ENCODE results near the gene KANTR. TPM values are rescaled to one million over a fixed set of nuclear protein-coding genes. Genes with fewer than 3 reads are reported as not detected.

Gene KANTR
- total RNA-seq, 1 donor from 2014 or later, result 35.8 TPM

DNA sequence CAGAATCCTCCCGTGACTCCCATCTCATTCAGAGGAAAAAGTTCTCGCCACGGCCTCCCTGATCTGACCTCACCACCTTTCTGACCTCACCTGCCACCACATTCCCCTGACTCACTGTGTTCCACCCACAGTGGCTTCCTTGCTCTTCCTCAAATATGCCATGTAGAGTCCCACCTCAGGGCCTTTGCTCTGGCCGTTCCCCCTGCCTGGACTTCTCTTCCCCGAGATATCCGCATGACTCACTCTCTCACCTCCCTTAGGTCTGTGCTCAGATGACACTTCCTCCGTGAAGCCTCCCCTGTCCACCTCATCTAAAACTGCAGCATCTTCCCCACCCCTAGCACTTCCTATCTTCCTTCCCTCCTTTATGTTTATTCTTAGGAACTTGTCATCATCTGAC lies 18.9 kb upstream of the KANTR start:
- no peaks in the 10 kb centered on the region for H3K9me3 ChIP-seq
- intact Hi-C loops (cut with DNase I), result no loop called here
- DNase-seq (ENCODE audit: extremely low spot score in 2 of 2), result no peak
- H3K36me3 ChIP-seq, result no peaks in the 10 kb centered on the region
- no peak overlapping the region for H3K27ac ChIP-seq
- H3K4me3 ChIP-seq, result no peak overlapping the region
- TF ChIP-seq POLR2AphosphoS5 (IDR thresholded peaks at IDR 0.05; ENCODE audit: insufficient read depth in 1 of 2, low read depth in 1 of 2) (no peak), POLR2A (IDR thresholded peaks at IDR 0.05) (no peak)
- TF ChIP-seq, protein P1, sequence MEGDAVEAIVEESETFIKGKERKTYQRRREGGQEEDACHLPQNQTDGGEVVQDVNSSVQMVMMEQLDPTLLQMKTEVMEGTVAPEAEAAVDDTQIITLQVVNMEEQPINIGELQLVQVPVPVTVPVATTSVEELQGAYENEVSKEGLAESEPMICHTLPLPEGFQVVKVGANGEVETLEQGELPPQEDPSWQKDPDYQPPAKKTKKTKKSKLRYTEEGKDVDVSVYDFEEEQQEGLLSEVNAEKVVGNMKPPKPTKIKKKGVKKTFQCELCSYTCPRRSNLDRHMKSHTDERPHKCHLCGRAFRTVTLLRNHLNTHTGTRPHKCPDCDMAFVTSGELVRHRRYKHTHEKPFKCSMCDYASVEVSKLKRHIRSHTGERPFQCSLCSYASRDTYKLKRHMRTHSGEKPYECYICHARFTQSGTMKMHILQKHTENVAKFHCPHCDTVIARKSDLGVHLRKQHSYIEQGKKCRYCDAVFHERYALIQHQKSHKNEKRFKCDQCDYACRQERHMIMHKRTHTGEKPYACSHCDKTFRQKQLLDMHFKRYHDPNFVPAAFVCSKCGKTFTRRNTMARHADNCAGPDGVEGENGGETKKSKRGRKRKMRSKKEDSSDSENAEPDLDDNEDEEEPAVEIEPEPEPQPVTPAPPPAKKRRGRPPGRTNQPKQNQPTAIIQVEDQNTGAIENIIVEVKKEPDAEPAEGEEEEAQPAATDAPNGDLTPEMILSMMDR (IDR thresholded peaks at IDR 0.05), result no peak
- peaks cover 3% of the 10 kb centered on the region for H3K4me1 ChIP-seq
- no peaks in the 10 kb centered on the region for H3K27me3 ChIP-seq

- TF ChIP-seq, protein P1 (IDR thresholded peaks at IDR 0.05), result no peak
- TF ChIP-seq POLR2AphosphoS5 (IDR thresholded peaks at IDR 0.05; ENCODE audit: insufficient read depth in 1 of 2, low read depth in 1 of 2), result no peak
- no peak for TF ChIP-seq POLR2A (IDR thresholded peaks at IDR 0.05)
- intact Hi-C loops (cut with DNase I), result no loop called here
- H3K9me3 ChIP-seq, result no peaks in the 10 kb centered on the region
These were observed 17.3 kb upstream of the KANTR start for GRCh38 chrX:53076671-53077070.

DNA sequence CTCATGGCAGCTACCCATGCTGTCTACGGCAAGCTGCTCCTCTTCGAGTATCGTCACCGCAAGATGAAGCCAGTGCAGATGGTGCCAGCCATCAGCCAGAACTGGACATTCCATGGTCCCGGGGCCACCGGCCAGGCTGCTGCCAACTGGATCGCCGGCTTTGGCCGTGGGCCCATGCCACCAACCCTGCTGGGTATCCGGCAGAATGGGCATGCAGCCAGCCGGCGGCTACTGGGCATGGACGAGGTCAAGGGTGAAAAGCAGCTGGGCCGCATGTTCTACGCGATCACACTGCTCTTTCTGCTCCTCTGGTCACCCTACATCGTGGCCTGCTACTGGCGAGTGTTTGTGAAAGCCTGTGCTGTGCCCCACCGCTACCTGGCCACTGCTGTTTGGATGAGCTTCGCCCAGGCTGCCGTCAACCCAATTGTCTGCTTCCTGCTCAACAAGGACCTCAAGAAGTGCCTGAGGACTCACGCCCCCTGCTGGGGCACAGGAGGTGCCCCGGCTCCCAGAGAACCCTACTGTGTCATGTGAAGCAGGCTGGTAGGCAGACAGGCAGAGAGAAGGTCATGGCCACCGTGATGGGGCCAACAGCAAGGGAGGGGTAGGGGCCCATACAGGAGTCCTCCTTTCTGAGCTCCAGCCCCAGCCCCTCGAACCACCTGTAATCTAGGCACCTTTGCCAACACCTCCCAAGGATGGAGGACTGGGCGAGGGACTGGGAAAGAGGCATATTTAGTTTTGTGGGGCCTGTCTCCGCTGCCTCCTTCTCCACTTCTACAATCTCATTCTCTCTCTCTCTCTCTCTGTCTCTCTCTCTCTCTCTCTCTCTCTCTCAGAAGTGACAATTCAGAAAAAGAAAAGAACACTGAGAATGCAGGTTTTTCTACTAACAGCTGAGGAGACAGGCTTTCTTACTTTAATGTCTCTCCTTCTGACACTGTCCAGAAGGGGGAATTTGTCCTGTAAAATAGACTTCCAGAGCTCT lies 16.4 kb upstream of the KANTR start:
- H3K4me1 ChIP-seq, result no peaks in the 10 kb centered on the region
- no peaks in the 10 kb centered on the region for H3K36me3 ChIP-seq
- DNase-seq (ENCODE audit: extremely low spot score in 2 of 2), result no peak
- intact Hi-C loops (cut with DNase I), result no loop called here
- TF ChIP-seq POLR2A (IDR thresholded peaks at IDR 0.05) (no peak), POLR2AphosphoS5 (IDR thresholded peaks at IDR 0.05; ENCODE audit: insufficient read depth in 1 of 2, low read depth in 1 of 2) (no peak)
- TF ChIP-seq, protein P1 (IDR thresholded peaks at IDR 0.05), result no peak
- no peaks in the 10 kb centered on the region for H3K27me3 ChIP-seq
- no peak overlapping the region for H3K27ac ChIP-seq
- H3K4me3 ChIP-seq, result no peak overlapping the region
- no peaks in the 10 kb centered on the region for H3K9me3 ChIP-seq

More at GRCh38 chrX:53076671-53077070, 17.3 kb upstream of the KANTR start:
- H3K4me3 ChIP-seq, result no peak overlapping the region
- no peaks in the 10 kb centered on the region for H3K27me3 ChIP-seq
- no peak for DNase-seq (ENCODE audit: extremely low spot score in 2 of 2)
- H3K27ac ChIP-seq, result no peak overlapping the region
- peaks cover 3% of the 10 kb centered on the region for H3K4me1 ChIP-seq
- no peaks in the 10 kb centered on the region for H3K36me3 ChIP-seq

GRCh38 chrX:53078943-53079342 lies 15.0 kb upstream of the KANTR start:
- intact Hi-C loops (cut with DNase I), result no loop called here
- TF ChIP-seq POLR2A (IDR thresholded peaks at IDR 0.05) (no peak), POLR2AphosphoS5 (IDR thresholded peaks at IDR 0.05; ENCODE audit: insufficient read depth in 1 of 2, low read depth in 1 of 2) (no peak)
- TF ChIP-seq, protein P1 (IDR thresholded peaks at IDR 0.05), result no peak
- Histone ChIP-seq H3K4me1 (peaks cover 7% of the 10 kb centered on the region), H3K36me3 (no peaks in the 10 kb centered on the region), H3K4me3 (no peak overlapping the region), H3K9me3 (no peaks in the 10 kb centered on the region), H3K27me3 (no peaks in the 10 kb centered on the region), H3K27ac (no peak overlapping the region)
- no peak for DNase-seq (ENCODE audit: extremely low spot score in 2 of 2)
